HepG2 (cell line): ENCODE measurements around the gene TMEM229A. TPM values are rescaled to one million over a fixed set of nuclear protein-coding genes. Genes with fewer than 3 reads are reported as not detected.

ENCODE experiments used
- DPF2 ChIP-seq: sonication (generic); formaldehyde crosslinking; IDR thresholded peaks from 2 replicates; pipeline ENCODE4 v1.4.0; 2020; ENCODE audit warnings: mild to moderate bottlenecking, low read depth, missing genetic modification reagents, borderline replicate concordance
- HDAC6 ChIP-seq: fragments of 200-600 bp; sonication (generic); IDR thresholded peaks from 2 replicates; pipeline ENCODE4 v1.7.0; 2017; ENCODE audit warnings: mild to moderate bottlenecking, antibody characterized with exemption, low read length, low read depth
- MZF1 ChIP-seq: sonication (generic); formaldehyde crosslinking; IDR thresholded peaks from 2 replicates; pipeline ENCODE4 v1.8.1; 2023; ENCODE audit warnings: mild to moderate bottlenecking, missing genetic modification reagents, borderline replicate concordance
- SMAD9 ChIP-seq: sonication (generic); formaldehyde crosslinking; IDR thresholded peaks from 2 replicates; pipeline ENCODE4 v1.5.1; 2020; ENCODE audit warnings: mild to moderate bottlenecking, missing genetic modification reagents
- SNAPC4 ChIP-seq: sonication (generic); formaldehyde crosslinking; IDR thresholded peaks from 2 replicates; pipeline ENCODE4 v1.4.0; 2020; ENCODE audit warnings: mild to moderate bottlenecking, missing genetic modification reagents
- ZNF556 ChIP-seq: sonication (generic); formaldehyde crosslinking; IDR thresholded peaks from 2 replicates; pipeline ENCODE4 v1.4.0; 2020; ENCODE audit warnings: mild to moderate bottlenecking, missing genetic modification reagents, borderline replicate concordance
- polyA plus RNA-seq, 8 experiments: library from polyadenylated mRNA; depleted of rRNA in 3 of 8; stranded (reverse) in 7 of 8; unstranded in 1 of 8; fragments of >200 nt; fragmentation: Illumina TruSeq in 4 of 8; extraction: Trizol in 4 of 8; gene quantifications; 2 replicates each; pipeline versions ENCODE4 v1.2.1 to v1.2.3, GENCODE V29; 2011 to 2016; ENCODE audit warnings: low read depth in 4 of 8, missing spikeins in 1 of 8, mixed read lengths in 1 of 8; ENCODE audit not compliant: insufficient read depth in 1 of 8
- total RNA-seq, 5 experiments: library from RNA; depleted of rRNA; stranded (reverse); fragments of >200 nt; fragmentation: Illumina TruSeq; extraction: Trizol; gene quantifications; 2 replicates each; pipeline ENCODE4 v1.2.3, GENCODE V29; 2016; ENCODE audit warnings: low read depth in 1 of 5
- TF ChIP-seq, protein P1 (sequence below): sonication (generic); formaldehyde crosslinking; IDR thresholded peaks from 2 replicates; pipeline ENCODE4 v1.5.1; 2020; ENCODE audit warnings: mild to moderate bottlenecking, missing genetic modification reagents, moderate library complexity

Gene TMEM229A
- total and polyA plus RNA-seq, 2 of the 13 experiments (the other 11 are each of a cell fraction or from before 2014, with no cell fraction given), result not detected

- TF ChIP-seq SNAPC4 (CRISPR knock-in tag) (no peak), HDAC6 (no peak), DPF2 (CRISPR knock-in tag) (no peak), ZNF556 (CRISPR knock-in tag) (no peak), SMAD9 (CRISPR knock-in tag) (no peak), MZF1 (CRISPR knock-in tag) (no peak)
- TF ChIP-seq, protein P1, sequence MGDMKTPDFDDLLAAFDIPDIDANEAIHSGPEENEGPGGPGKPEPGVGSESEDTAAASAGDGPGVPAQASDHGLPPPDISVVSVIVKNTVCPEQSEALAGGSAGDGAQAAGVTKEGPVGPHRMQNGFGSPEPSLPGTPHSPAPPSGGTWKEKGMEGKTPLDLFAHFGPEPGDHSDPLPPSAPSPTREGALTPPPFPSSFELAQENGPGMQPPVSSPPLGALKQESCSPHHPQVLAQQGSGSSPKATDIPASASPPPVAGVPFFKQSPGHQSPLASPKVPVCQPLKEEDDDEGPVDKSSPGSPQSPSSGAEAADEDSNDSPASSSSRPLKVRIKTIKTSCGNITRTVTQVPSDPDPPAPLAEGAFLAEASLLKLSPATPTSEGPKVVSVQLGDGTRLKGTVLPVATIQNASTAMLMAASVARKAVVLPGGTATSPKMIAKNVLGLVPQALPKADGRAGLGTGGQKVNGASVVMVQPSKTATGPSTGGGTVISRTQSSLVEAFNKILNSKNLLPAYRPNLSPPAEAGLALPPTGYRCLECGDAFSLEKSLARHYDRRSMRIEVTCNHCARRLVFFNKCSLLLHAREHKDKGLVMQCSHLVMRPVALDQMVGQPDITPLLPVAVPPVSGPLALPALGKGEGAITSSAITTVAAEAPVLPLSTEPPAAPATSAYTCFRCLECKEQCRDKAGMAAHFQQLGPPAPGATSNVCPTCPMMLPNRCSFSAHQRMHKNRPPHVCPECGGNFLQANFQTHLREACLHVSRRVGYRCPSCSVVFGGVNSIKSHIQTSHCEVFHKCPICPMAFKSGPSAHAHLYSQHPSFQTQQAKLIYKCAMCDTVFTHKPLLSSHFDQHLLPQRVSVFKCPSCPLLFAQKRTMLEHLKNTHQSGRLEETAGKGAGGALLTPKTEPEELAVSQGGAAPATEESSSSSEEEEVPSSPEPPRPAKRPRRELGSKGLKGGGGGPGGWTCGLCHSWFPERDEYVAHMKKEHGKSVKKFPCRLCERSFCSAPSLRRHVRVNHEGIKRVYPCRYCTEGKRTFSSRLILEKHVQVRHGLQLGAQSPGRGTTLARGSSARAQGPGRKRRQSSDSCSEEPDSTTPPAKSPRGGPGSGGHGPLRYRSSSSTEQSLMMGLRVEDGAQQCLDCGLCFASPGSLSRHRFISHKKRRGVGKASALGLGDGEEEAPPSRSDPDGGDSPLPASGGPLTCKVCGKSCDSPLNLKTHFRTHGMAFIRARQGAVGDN (CRISPR knock-in tag), result no peak
- TF ChIP-seq, all 625 proteins: peak for 0
Measured at GRCh38 chr7:123998921-123999320, 33.9 kb downstream of the TMEM229A start (continued).
